H1 (cell line): Measurements from ENCODE around the gene ALKBH3. TPM values are rescaled to one million over a fixed set of nuclear protein-coding genes. Genes with fewer than 3 reads are reported as not detected.

Experiments
- CEBPB ChIP-seq: IDR thresholded peaks from 2 replicates; pipeline ENCODE4 v1.6.1; 2012; ENCODE audit warnings: low read depth, low read length
- USF2 ChIP-seq: IDR thresholded peaks from 2 replicates; pipeline ENCODE4 v1.6.1; 2011; ENCODE audit warnings: low read length, improper control_type of control experiment
- polyA plus RNA-seq, 7 experiments: library from polyadenylated mRNA; depleted of rRNA in 3 of 7; stranded (reverse) in 5 of 7; unstranded in 2 of 7; fragments of >200 nt in 5 of 7; fragments of 200-250 nt in 2 of 7; gene quantifications; 1 replicate in 5 of 7; 2 replicates in 1 of 7; 4 replicates in 1 of 7; pipeline versions ENCODE4 v1.2.1 to v1.2.3, GENCODE V29; 2011 to 2013; ENCODE audit warnings: missing spikeins in 2 of 7, mixed read lengths in 2 of 7
- total RNA-seq: library from RNA; stranded (reverse); fragmentation: NEBNext Ultra II Directional; extraction: Animal tissue kit (Norgen Biotek cat#: 25700); gene quantifications from 2 replicates; pipeline ENCODE4 v1.2.1, GENCODE V29; 2021

Gene ALKBH3
- total and polyA plus RNA-seq, 2 of the 8 experiments (the other 6 are each of a cell fraction or from before 2014, with no cell fraction given): 10.5 to 11.4 TPM

GRCh38 chr11:43920598-43921419, 40.2 kb downstream of the ALKBH3 start (continued):
- TF ChIP-seq USF2 (no peak), CEBPB (no peak)
